HepG2 (cell line): ENCODE results near the gene TMCC2. TPM values are rescaled to one million over a fixed set of nuclear protein-coding genes. Genes with fewer than 3 reads are reported as not detected.

Source experiments
- BHLHE40 ChIP-seq: IDR thresholded peaks from 2 replicates; pipeline ENCODE4 v1.6.1; 2011; ENCODE audit warnings: low read length, improper control_type of control experiment
- CENPX ChIP-seq: sonication (generic); formaldehyde crosslinking; IDR thresholded peaks from 2 replicates; pipeline ENCODE4 v1.9.0; 2021; ENCODE audit warnings: mild to moderate bottlenecking, missing genetic modification reagents, moderate library complexity
- DNMT1 ChIP-seq: sonication (generic); formaldehyde crosslinking; IDR thresholded peaks from 2 replicates; pipeline ENCODE4 v1.5.1; 2020; ENCODE audit warnings: mild to moderate bottlenecking, missing genetic modification reagents
- DNMT3B ChIP-seq: conservative IDR thresholded peaks from 2 replicates; pipeline ENCODE4 v1.6.1; 2016; ENCODE audit warnings: missing biosample characterization, control low read depth
- RBFOX2 ChIP-seq: fragments of 200-400 bp; formaldehyde crosslinking; IDR thresholded peaks from 2 replicates; pipeline ENCODE4 v1.6.1; 2017; ENCODE audit warnings: low read depth, mild to moderate bottlenecking, low read length
- RFX1 ChIP-seq: fragments of 450-650 bp; IDR thresholded peaks from 2 replicates; pipeline ENCODE4 v1.6.1; 2017
- SOX6 ChIP-seq, 2 experiments: fragments of 450-650 bp in 1 of 2; sonication (generic) in 1 of 2; formaldehyde crosslinking in 1 of 2; IDR thresholded peaks; 2 replicates each; pipeline versions ENCODE4 v1.4.0 to v1.6.1; 2017 to 2020; ENCODE audit warnings: antibody characterized with exemption in 1 of 2, mild to moderate bottlenecking in 1 of 2, missing genetic modification reagents in 1 of 2
- XBP1 ChIP-seq: sonication (generic); formaldehyde crosslinking; IDR thresholded peaks from 2 replicates; pipeline ENCODE4 v1.5.0; 2020; ENCODE audit warnings: missing genetic modification reagents
- ZNF230 ChIP-seq: sonication (generic); formaldehyde crosslinking; IDR thresholded peaks from 2 replicates; pipeline ENCODE4 v1.4.0; 2020; ENCODE audit warnings: mild to moderate bottlenecking, missing genetic modification reagents
- ZNF253 ChIP-seq: sonication (generic); formaldehyde crosslinking; IDR thresholded peaks from 2 replicates; pipeline ENCODE4 v1.8.0; 2022; ENCODE audit warnings: mild to moderate bottlenecking, missing genetic modification reagents, borderline replicate concordance
- ZNF263 ChIP-seq: sonication (generic); formaldehyde crosslinking; IDR thresholded peaks from 2 replicates; pipeline ENCODE4 v1.4.0; 2020; ENCODE audit warnings: missing genetic modification reagents
- ZNF264 ChIP-seq: sonication (generic); formaldehyde crosslinking; IDR thresholded peaks from 2 replicates; pipeline ENCODE4 v1.4.0; 2020; ENCODE audit warnings: missing genetic modification reagents
- ZNF282 ChIP-seq: fragments of 450-650 bp; IDR thresholded peaks from 2 replicates; pipeline ENCODE4 v1.6.1; 2018; ENCODE audit not compliant: partially characterized antibody
- ZNF451 ChIP-seq: sonication (generic); formaldehyde crosslinking; IDR thresholded peaks from 2 replicates; pipeline ENCODE4 v1.5.0; 2020; ENCODE audit warnings: mild to moderate bottlenecking, missing genetic modification reagents
- ZNF546 ChIP-seq: sonication (generic); formaldehyde crosslinking; conservative IDR thresholded peaks from 2 replicates; pipeline ENCODE4 v1.8.1; 2023; ENCODE audit warnings: mild to moderate bottlenecking, missing genetic modification reagents
- ZNF549 ChIP-seq: sonication (generic); formaldehyde crosslinking; IDR thresholded peaks from 2 replicates; pipeline ENCODE4 v1.5.0; 2020; ENCODE audit warnings: missing genetic modification reagents
- ZNF563 ChIP-seq: sonication (generic); formaldehyde crosslinking; IDR thresholded peaks from 2 replicates; pipeline ENCODE4 v1.8.0; 2022; ENCODE audit warnings: mild to moderate bottlenecking, moderate library complexity, missing genetic modification reagents
- ZNF839 ChIP-seq: sonication (generic); formaldehyde crosslinking; IDR thresholded peaks from 2 replicates; pipeline ENCODE4 v1.4.0; 2020; ENCODE audit warnings: missing genetic modification reagents, mild to moderate bottlenecking, borderline replicate concordance
- ZSCAN31 ChIP-seq: sonication (generic); formaldehyde crosslinking; IDR thresholded peaks from 2 replicates; pipeline ENCODE4 v1.5.0; 2020; ENCODE audit warnings: low read depth, mild to moderate bottlenecking, missing genetic modification reagents
- polyA plus RNA-seq, 8 experiments: library from polyadenylated mRNA; depleted of rRNA in 3 of 8; stranded (reverse) in 7 of 8; unstranded in 1 of 8; fragments of >200 nt; fragmentation: Illumina TruSeq in 4 of 8; extraction: Trizol in 4 of 8; gene quantifications; 2 replicates each; pipeline versions ENCODE4 v1.2.1 to v1.2.3, GENCODE V29; 2011 to 2016; ENCODE audit warnings: low read depth in 4 of 8, missing spikeins in 1 of 8, mixed read lengths in 1 of 8; ENCODE audit not compliant: insufficient read depth in 1 of 8
- total RNA-seq, 5 experiments: library from RNA; depleted of rRNA; stranded (reverse); fragments of >200 nt; fragmentation: Illumina TruSeq; extraction: Trizol; gene quantifications; 2 replicates each; pipeline ENCODE4 v1.2.3, GENCODE V29; 2016; ENCODE audit warnings: low read depth in 1 of 5
- TF ChIP-seq, protein P1 (sequence below), 2 experiments: sonication (generic) in 1 of 2; formaldehyde crosslinking in 1 of 2; IDR thresholded peaks; 2 replicates each; pipeline versions ENCODE4 v1.4.0 to v1.6.1; 2018 to 2020; ENCODE audit warnings: missing genetic modification reagents in 2 of 2, borderline replicate concordance in 1 of 2, low read depth in 1 of 2, mild to moderate bottlenecking in 1 of 2, missing biosample characterization in 1 of 2
- TF ChIP-seq, protein P2 (sequence below): IDR thresholded peaks from 2 replicates; pipeline ENCODE4 v1.6.1; 2016; ENCODE audit warnings: missing biosample characterization, missing genetic modification reagents, low read depth
- TF ChIP-seq, protein P3 (sequence below): sonication (generic); formaldehyde crosslinking; IDR thresholded peaks from 2 replicates; pipeline ENCODE4 v1.4.0; 2020; ENCODE audit warnings: mild to moderate bottlenecking, missing genetic modification reagents
- TF ChIP-seq, protein P4 (sequence below): sonication (generic); formaldehyde crosslinking; IDR thresholded peaks from 2 replicates; pipeline ENCODE4 v1.8.0; 2023; ENCODE audit warnings: mild to moderate bottlenecking, missing genetic modification reagents
- TF ChIP-seq, protein P5 (sequence below): sonication (generic); formaldehyde crosslinking; IDR thresholded peaks from 2 replicates; pipeline ENCODE4 v1.5.1; 2020; ENCODE audit warnings: mild to moderate bottlenecking, moderate library complexity, missing genetic modification reagents

TMCC2 gene
- total and polyA plus RNA-seq, 2 of the 13 experiments (the other 11 are each of a cell fraction or from before 2014, with no cell fraction given) = 0.12 to 0.24 TPM

DNA sequence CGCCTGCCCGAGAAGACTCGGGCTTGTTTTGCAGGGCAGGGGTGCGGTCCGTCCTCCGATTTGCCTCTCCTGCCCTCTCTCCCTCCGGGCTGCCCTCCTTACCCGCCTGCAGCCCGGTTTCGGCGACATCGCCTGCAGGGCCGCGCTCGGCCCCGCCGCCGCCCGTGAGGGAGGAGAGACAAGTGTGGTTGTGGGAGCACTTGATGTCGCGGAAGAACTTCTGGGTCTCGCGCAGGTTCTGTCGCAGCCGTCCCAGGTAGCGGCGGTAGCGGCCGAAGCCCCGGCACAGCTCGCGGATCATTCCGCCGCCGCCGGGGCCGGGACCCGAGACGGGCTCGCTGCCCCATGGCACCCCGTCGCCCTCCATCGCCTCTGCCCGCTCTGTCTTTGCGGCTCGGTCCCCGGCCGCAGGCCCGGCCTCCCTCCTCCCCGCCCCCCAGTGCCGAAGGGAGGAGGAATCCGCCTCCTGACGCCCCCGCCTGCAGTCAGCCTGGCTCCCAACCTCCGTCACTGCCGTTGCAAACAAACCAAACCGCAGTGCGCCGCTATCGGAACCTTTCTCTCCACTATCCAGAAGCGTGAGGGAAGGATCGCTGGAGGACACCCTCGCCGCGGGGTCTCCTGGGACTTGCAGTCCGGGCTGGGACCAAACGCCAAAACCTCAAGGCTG, 16.4 kb upstream of the TMCC2 start, which contains the start of gene DSTYK (continued):
- TF ChIP-seq, protein P1, sequence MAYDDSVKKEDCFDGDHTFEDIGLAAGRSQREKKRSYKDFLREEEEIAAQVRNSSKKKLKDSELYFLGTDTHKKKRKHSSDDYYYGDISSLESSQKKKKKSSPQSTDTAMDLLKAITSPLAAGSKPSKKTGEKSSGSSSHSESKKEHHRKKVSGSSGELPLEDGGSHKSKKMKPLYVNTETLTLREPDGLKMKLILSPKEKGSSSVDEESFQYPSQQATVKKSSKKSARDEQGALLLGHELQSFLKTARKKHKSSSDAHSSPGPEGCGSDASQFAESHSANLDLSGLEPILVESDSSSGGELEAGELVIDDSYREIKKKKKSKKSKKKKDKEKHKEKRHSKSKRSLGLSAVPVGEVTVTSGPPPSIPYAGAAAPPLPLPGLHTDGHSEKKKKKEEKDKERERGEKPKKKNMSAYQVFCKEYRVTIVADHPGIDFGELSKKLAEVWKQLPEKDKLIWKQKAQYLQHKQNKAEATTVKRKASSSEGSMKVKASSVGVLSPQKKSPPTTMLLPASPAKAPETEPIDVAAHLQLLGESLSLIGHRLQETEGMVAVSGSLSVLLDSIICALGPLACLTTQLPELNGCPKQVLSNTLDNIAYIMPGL (CRISPR knock-in tag; IDR thresholded peaks at IDR 0.05; ENCODE audit: borderline replicate concordance in 1 of 2, low read depth in 1 of 2) = peak; percentile 96 to 98
- TF ChIP-seq CENPX (CRISPR knock-in tag) = no peak
- TF ChIP-seq, protein P2, sequence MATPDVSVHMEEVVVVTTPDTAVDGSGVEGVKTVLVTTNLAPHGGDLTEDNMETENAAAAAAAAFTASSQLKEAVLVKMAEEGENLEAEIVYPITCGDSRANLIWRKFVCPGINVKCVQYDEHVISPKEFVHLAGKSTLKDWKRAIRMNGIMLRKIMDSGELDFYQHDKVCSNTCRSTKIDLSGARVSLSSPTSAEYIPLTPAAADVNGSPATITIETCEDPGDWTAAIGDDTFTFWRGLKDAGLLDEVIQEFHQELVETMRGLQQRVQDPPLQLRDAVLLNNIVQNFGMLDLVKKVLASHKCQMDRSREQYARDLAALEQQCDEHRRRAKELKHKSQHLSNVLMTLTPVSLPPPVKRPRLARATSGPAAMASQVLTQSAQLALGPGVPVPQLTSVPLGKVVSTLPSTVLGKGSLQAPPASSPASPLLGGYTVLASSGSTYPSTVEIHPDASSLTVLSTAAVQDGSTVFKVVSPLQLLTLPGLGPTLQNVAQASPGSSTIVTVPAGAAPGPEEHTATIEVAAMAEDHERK (CRISPR knock-in tag) = peak; percentile 63; the same call in 1 of the 2 replicates
- peak; percentile 85; the same call in 1 of the 2 replicates for TF ChIP-seq ZNF230 (CRISPR knock-in tag)
- TF ChIP-seq ZNF263 (CRISPR knock-in tag) = peak; percentile 97
- no peak for TF ChIP-seq ZNF549 (CRISPR knock-in tag)
- peak; percentile 91 for TF ChIP-seq RBFOX2
- peak; percentile 86 for TF ChIP-seq ZNF563 (CRISPR knock-in tag)
- TF ChIP-seq ZSCAN31 = peak; percentile 83; the same call in 1 of the 2 replicates
- peak; percentile 81 for TF ChIP-seq ZNF546 (CRISPR knock-in tag)
- TF ChIP-seq ZNF282 = no peak
- no peak for TF ChIP-seq RFX1
- TF ChIP-seq ZNF264 = peak; percentile 66; the same call in 1 of the 2 replicates
- TF ChIP-seq ZNF451 (CRISPR knock-in tag) = peak; percentile 24; the same call in 1 of the 2 replicates
- TF ChIP-seq, protein P3, sequence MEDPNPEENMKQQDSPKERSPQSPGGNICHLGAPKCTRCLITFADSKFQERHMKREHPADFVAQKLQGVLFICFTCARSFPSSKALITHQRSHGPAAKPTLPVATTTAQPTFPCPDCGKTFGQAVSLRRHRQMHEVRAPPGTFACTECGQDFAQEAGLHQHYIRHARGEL = 0 out of 2 replicates have a peak, but pooled peaks have one; percentile 18
- TF ChIP-seq XBP1 (CRISPR knock-in tag) = no peak
- TF ChIP-seq DNMT1 = peak; percentile 92
- TF ChIP-seq SOX6 (IDR thresholded peaks at IDR 0.05) = no peak
- peak; percentile 65 for TF ChIP-seq SOX6 (CRISPR knock-in tag; IDR thresholded peaks at IDR 0.05)
- TF ChIP-seq DNMT3B (CRISPR knock-in tag) = peak; percentile 81; the same call in 1 of the 2 replicates
- TF ChIP-seq ZNF253 = no peak
- TF ChIP-seq, protein P4, sequence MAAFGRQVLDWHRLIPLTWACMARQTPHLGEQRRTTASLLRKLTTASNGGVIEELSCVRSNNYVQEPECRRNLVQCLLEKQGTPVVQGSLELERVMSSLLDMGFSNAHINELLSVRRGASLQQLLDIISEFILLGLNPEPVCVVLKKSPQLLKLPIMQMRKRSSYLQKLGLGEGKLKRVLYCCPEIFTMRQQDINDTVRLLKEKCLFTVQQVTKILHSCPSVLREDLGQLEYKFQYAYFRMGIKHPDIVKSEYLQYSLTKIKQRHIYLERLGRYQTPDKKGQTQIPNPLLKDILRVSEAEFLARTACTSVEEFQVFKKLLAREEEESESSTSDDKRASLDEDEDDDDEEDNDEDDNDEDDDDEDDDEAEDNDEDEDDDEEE (CRISPR knock-in tag) = peak; percentile 18; the same call in 1 of the 2 replicates
- TF ChIP-seq, protein P5, sequence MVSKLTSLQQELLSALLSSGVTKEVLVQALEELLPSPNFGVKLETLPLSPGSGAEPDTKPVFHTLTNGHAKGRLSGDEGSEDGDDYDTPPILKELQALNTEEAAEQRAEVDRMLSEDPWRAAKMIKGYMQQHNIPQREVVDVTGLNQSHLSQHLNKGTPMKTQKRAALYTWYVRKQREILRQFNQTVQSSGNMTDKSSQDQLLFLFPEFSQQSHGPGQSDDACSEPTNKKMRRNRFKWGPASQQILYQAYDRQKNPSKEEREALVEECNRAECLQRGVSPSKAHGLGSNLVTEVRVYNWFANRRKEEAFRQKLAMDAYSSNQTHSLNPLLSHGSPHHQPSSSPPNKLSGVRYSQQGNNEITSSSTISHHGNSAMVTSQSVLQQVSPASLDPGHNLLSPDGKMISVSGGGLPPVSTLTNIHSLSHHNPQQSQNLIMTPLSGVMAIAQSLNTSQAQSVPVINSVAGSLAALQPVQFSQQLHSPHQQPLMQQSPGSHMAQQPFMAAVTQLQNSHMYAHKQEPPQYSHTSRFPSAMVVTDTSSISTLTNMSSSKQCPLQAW (CRISPR knock-in tag) = peak; percentile 73; the same call in 1 of the 2 replicates
- peak; percentile 92 for TF ChIP-seq ZNF839 (CRISPR knock-in tag)
- no peak; the same call in 1 of the 2 replicates for TF ChIP-seq BHLHE40
